IMR-90 (cell line): ENCODE data around the gene CDC42BPG. TPM values are rescaled to one million over a fixed set of nuclear protein-coding genes. Genes with fewer than 3 reads are reported as not detected.
A peak's percentile ranks its signal among the peaks of the same experiment; 100 is the strongest.

Source experiments
- ATAC-seq: fragments of 200-7000 bp; cut with Tn5 transposase; 2 replicates; pipeline ENCODE4 v1.9.1; 2020; ENCODE audit warnings: low read depth, mild to moderate bottlenecking, moderate library complexity
- BruUV-seq: library from RNA; stranded (reverse); fragments of 400-500 nt; replicated peaks from 2 replicates; lab custom pipeline; 2021; lab: Mats Ljungman, UMichigan
- CTCF ChIA-PET: fragments of 300-600 bp; formaldehyde crosslinking; extraction: SDS; loops from one replicate; lab custom pipeline; 2021; ENCODE audit warnings: antibody characterized with exemption; lab: Yijun Ruan, JAX
- POLR2A ChIA-PET: fragments of 300-600 bp; sonication (Branson Sonifier 250); formaldehyde crosslinking; loops from one replicate; lab custom pipeline; 2022; ENCODE audit warnings: antibody characterized with exemption; ENCODE audit not compliant: unreplicated experiment; lab: Charles Lee
- DNase-seq: peaks from one replicate; pipeline ENCODE4 v3.0.0; 2013
- H2AFZ ChIP-seq: replicated peaks from 2 replicates; pipeline ENCODE3; 2013; ENCODE audit warnings: low read length, mild to moderate bottlenecking; ENCODE audit not compliant: poor library complexity
- H2AK5ac ChIP-seq: 2 replicates; pipeline ENCODE4 v1.6.1; 2013; ENCODE audit warnings: low read depth, low read length, inconsistent platforms
- H2AK9ac ChIP-seq: replicated peaks from 2 replicates; pipeline ENCODE3; 2013; ENCODE audit warnings: mild to moderate bottlenecking, low read depth, low read length, moderate library complexity; ENCODE audit not compliant: poor library complexity
- H2BK120ac ChIP-seq: 2 replicates; pipeline ENCODE4 v1.6.1; 2013; ENCODE audit warnings: low read depth, low read length, inconsistent platforms
- H2BK15ac ChIP-seq: 3 replicates; pipeline ENCODE4 v1.6.1; 2013; ENCODE audit warnings: low read depth, low read length, inconsistent platforms
- H2BK20ac ChIP-seq: 2 replicates; pipeline ENCODE4 v1.6.1; 2013; ENCODE audit warnings: low read depth, mild to moderate bottlenecking, inconsistent platforms, low read length, moderate library complexity
- H2BK5ac ChIP-seq: 2 replicates; pipeline ENCODE4 v1.6.1; 2013; ENCODE audit warnings: mild to moderate bottlenecking, low read depth, low read length, inconsistent platforms; ENCODE audit not compliant: poor library complexity, severe bottlenecking
- H3K14ac ChIP-seq: replicated peaks from 2 replicates; pipeline ENCODE4 v1.6.1; 2013; ENCODE audit warnings: low read depth, low read length, inconsistent platforms
- H3K18ac ChIP-seq: 2 replicates; pipeline ENCODE4 v1.6.1; 2013; ENCODE audit warnings: low read depth, low read length, control low read depth
- H3K23ac ChIP-seq: 2 replicates; pipeline ENCODE4 v1.6.1; 2013; ENCODE audit warnings: low read depth, low read length, inconsistent platforms
- H3K27ac ChIP-seq: 2 replicates; pipeline ENCODE4 v1.5.1; 2013; ENCODE audit warnings: mild to moderate bottlenecking, control low read depth, low read length; ENCODE audit not compliant: insufficient read depth
- H3K27me3 ChIP-seq: 2 replicates; pipeline ENCODE4 v1.6.1; 2013; ENCODE audit warnings: low read length; ENCODE audit not compliant: control insufficient read depth, insufficient read depth
- H3K36me3 ChIP-seq: 2 replicates; pipeline ENCODE4 v1.6.1; 2013; ENCODE audit warnings: low read length, mixed read lengths; ENCODE audit not compliant: control insufficient read depth, insufficient read depth
- H3K4ac ChIP-seq: 2 replicates; pipeline ENCODE4 v1.6.1; 2013; ENCODE audit warnings: low read depth, low read length, inconsistent platforms
- H3K4me1 ChIP-seq: 2 replicates; pipeline ENCODE4 v1.6.1; 2013; ENCODE audit warnings: low read length, mixed read lengths; ENCODE audit not compliant: control insufficient read depth, insufficient read depth
- H3K4me2 ChIP-seq: 2 replicates; pipeline ENCODE4 v1.6.1; 2013; ENCODE audit warnings: low read depth, mild to moderate bottlenecking, control low read depth, low read length, moderate library complexity
- H3K4me3 ChIP-seq: 2 replicates; pipeline ENCODE4 v1.5.1; 2013; ENCODE audit warnings: low read depth, mild to moderate bottlenecking, control low read depth, low read length, moderate library complexity; ENCODE audit not compliant: insufficient read depth
- H3K56ac ChIP-seq: 2 replicates; pipeline ENCODE4 v1.6.1; 2013; ENCODE audit warnings: low read length, inconsistent platforms; ENCODE audit not compliant: insufficient read depth; ENCODE audit errors: extremely low read depth
- H3K79me1 ChIP-seq, 2 experiments: 2 replicates each; pipeline ENCODE4 v1.6.1; 2013; ENCODE audit warnings: low read length in 2 of 2, inconsistent platforms in 1 of 2, low read depth in 1 of 2
- H3K9ac ChIP-seq: 2 replicates; pipeline ENCODE4 v1.6.1; 2013; ENCODE audit warnings: low read depth, low read length, control low read depth
- H3K9me1 ChIP-seq: 2 replicates; pipeline ENCODE4 v1.6.1; 2013; ENCODE audit warnings: low read length, inconsistent platforms; ENCODE audit not compliant: insufficient read depth
- H3K9me3 ChIP-seq: 2 replicates; pipeline ENCODE4 v1.6.1; 2013; ENCODE audit warnings: low read length; ENCODE audit not compliant: control insufficient read depth, insufficient read depth
- H4K20me1 ChIP-seq: 2 replicates; pipeline ENCODE4 v1.6.1; 2013; ENCODE audit warnings: low read length, inconsistent platforms; ENCODE audit not compliant: insufficient read depth
- H4K5ac ChIP-seq: 2 replicates; pipeline ENCODE4 v1.6.1; 2013; ENCODE audit warnings: mild to moderate bottlenecking, low read depth, low read length, control low read depth
- H4K8ac ChIP-seq, 2 experiments: 2 replicates each; pipeline ENCODE4 v1.6.1; 2013; ENCODE audit warnings: low read depth in 2 of 2, low read length in 2 of 2, control low read depth in 1 of 2, inconsistent platforms in 1 of 2
- H4K91ac ChIP-seq: 2 replicates; pipeline ENCODE4 v1.6.1; 2013; ENCODE audit warnings: low read depth, low read length, inconsistent platforms; ENCODE audit not compliant: insufficient read depth
- BHLHE40 ChIP-seq: fragments of 150-350 bp; IDR thresholded peaks from 2 replicates; pipeline ENCODE4 v1.6.1; 2016; ENCODE audit warnings: mild to moderate bottlenecking, low read depth, low read length
- CEBPB ChIP-seq: IDR thresholded peaks from 2 replicates; pipeline ENCODE4 v1.6.1; 2012; ENCODE audit warnings: low read depth, low read length, improper control_type of control experiment
- CHD1 ChIP-seq: IDR thresholded peaks from 2 replicates; pipeline ENCODE4 v1.6.1; 2012; ENCODE audit warnings: low read depth, low read length, improper control_type of control experiment
- ELK1 ChIP-seq: fragments of 150-350 bp; IDR thresholded peaks from 2 replicates; pipeline ENCODE4 v1.6.1; 2016; ENCODE audit warnings: low read depth, mild to moderate bottlenecking, low read length, moderate library complexity, borderline replicate concordance
- FOS ChIP-seq: fragments of 150-350 bp; IDR thresholded peaks from 2 replicates; pipeline ENCODE4 v1.6.1; 2016; ENCODE audit warnings: low read depth, low read length
- MAFK ChIP-seq: IDR thresholded peaks from 2 replicates; pipeline ENCODE4 v1.6.1; 2012; ENCODE audit warnings: low read depth, low read length, improper control_type of control experiment
- MXI1 ChIP-seq: IDR thresholded peaks from 2 replicates; pipeline ENCODE4 v1.6.1; 2012; ENCODE audit warnings: low read depth, mild to moderate bottlenecking, low read length, moderate library complexity, borderline replicate concordance
- POLR2A ChIP-seq: IDR thresholded peaks from 2 replicates; pipeline ENCODE4 v1.6.1; 2012; ENCODE audit warnings: mild to moderate bottlenecking, low read depth, low read length
- RCOR1 ChIP-seq: IDR thresholded peaks from 2 replicates; pipeline ENCODE4 v1.6.1; 2012; ENCODE audit warnings: mild to moderate bottlenecking, low read length, improper control_type of control experiment; ENCODE audit not compliant: insufficient replicate concordance
- RFX5 ChIP-seq: IDR thresholded peaks from 2 replicates; pipeline ENCODE4 v1.8.0; 2012; ENCODE audit warnings: low read depth, mild to moderate bottlenecking, low read length, moderate library complexity
- SMC3 ChIP-seq: fragments of 150-350 bp; IDR thresholded peaks from 2 replicates; pipeline ENCODE4 v1.6.1; 2016; ENCODE audit warnings: low read depth, mild to moderate bottlenecking, antibody characterized with exemption, low read length, moderate library complexity
- USF2 ChIP-seq: fragments of 150-350 bp; IDR thresholded peaks from 2 replicates; pipeline ENCODE4 v1.6.1; 2017; ENCODE audit warnings: mild to moderate bottlenecking, antibody characterized with exemption, low read length, low read depth
- WGBS, 2 experiments: methylation state at CpG; one replicate each; pipeline versions ENCODE4 v1.1.5 to v1.1.7; 2013; ENCODE audit warnings: missing lambda C conversion rate in 2 of 2; ENCODE audit not compliant: insufficient read length in 1 of 2; ENCODE audit errors: extremely low coverage in 2 of 2; 5-methylcytosine and 5-hydroxymethylcytosine counted together
- dilution Hi-C: fragments of 300-500 bp; cut with HindIII; formaldehyde crosslinking; loops from one replicate; pipeline ENCODE4 v1.14.3; 2018; ENCODE audit warnings: low sequenced_read_pairs; ENCODE audit not compliant: unreplicated experiment
- in situ Hi-C: fragments of 300-500 bp; cut with MboI; formaldehyde crosslinking; loops from 3 replicates; pipeline ENCODE4 v1.14.3; 2019; ENCODE audit warnings: low sequenced_read_pairs, inconsistent platforms, mixed read lengths
- intact Hi-C: fragments of 100-400 bp; cut with micrococcal nuclease; formaldehyde crosslinking; loops from 2 replicates; pipeline ENCODE4 v1.10.0; 2022
- polyA plus RNA-seq, 3 experiments: library from polyadenylated mRNA; depleted of rRNA; stranded (reverse); fragments of >200 nt; gene quantifications; 2 replicates each; pipeline ENCODE4 v1.2.3, GENCODE V29; 2012; ENCODE audit warnings: low replicate concordance in 1 of 3
- total RNA-seq: library from RNA; depleted of rRNA; stranded (reverse); fragments of >200 nt; gene quantifications from 2 replicates; pipeline ENCODE4 v1.2.3, GENCODE V29; 2012

CDC42BPG gene
- total and polyA plus RNA-seq, 2 of the 4 experiments (the other 2 are of a cell fraction): under 0.01 to 0.12 TPM

- TF ChIP-seq CEBPB (no peak), MXI1 (no peak)
Observed at GRCh38 chr11:64848826-64849597, 4.6 kb upstream of the CDC42BPG start (continued).

GRCh38 chr11:64848214-64848825 is 3.9 kb upstream of the CDC42BPG start:
- H2BK20ac ChIP-seq: no peak overlapping the region
- no peaks in the 10 kb centered on the region for H4K20me1 ChIP-seq
- POLR2A ChIA-PET: interaction anchor here (1.6 kb wide), 1 partner anchor 29 kb away, joined by 6 read pairs; no protein-coding TSS in a partner anchor
- peaks cover 3% of the 10 kb centered on the region; the same call in 1 of the 2 replicates for H3K36me3 ChIP-seq
- peaks cover 14% of the 10 kb centered on the region for H3K4me1 ChIP-seq
- H4K5ac ChIP-seq: no peak overlapping the region
- peaks cover under 1 to 38% of the 10 kb centered on the region in 2 experiments; a peak in 3 of 4 replicates for H3K79me1 ChIP-seq
- intact Hi-C loops: loop anchor here (1.0 to 5.0 kb wide), 2 partner anchors 149 to 166 kb away; partner anchors contain the start of genes ARL2 and BATF2
- peak overlapping the region; percentile 27; the same call in 1 of the 3 replicates for H2BK15ac ChIP-seq
- no peak overlapping the region for H2AFZ ChIP-seq
- H3K9me3 ChIP-seq: no peaks in the 10 kb centered on the region
- dilution Hi-C loops: no loop called here
- H3K9ac ChIP-seq: no peak overlapping the region
- H3K9me1 ChIP-seq: no peaks in the 10 kb centered on the region
- H3K4me3 ChIP-seq: no peak overlapping the region
- H2AK9ac ChIP-seq: no peak overlapping the region
- no TSS peak for BruUV-seq
- H3K27me3 ChIP-seq: no peaks in the 10 kb centered on the region
- DNase-seq (no peak), ATAC-seq (no peak)
- no peak overlapping the region for H4K8ac ChIP-seq
- H2BK5ac ChIP-seq: no peak overlapping the region
- no peak overlapping the region for H3K14ac ChIP-seq
- no peak overlapping the region for H3K4me2 ChIP-seq
- H2AK5ac ChIP-seq: peak overlapping the region; percentile 46
- H3K23ac ChIP-seq: no peak overlapping the region
- CTCF ChIA-PET: interaction anchor here (0.6 to 3.3 kb wide), 8 partner anchors 24 to 148 kb away, joined by 3 to 15 read pairs (median 4); partner anchors contain the start of genes BATF2 and EHD1
- peak overlapping the region; percentile 7; the same call in 1 of the 2 replicates for H3K4ac ChIP-seq
- no peak overlapping the region for H3K18ac ChIP-seq
- H3K27ac ChIP-seq: no peak overlapping the region
- no peak overlapping the region for H2BK120ac ChIP-seq
- no peak overlapping the region; the same call in 1 of the 2 replicates for H4K91ac ChIP-seq
- no peak overlapping the region for H3K56ac ChIP-seq
- in situ Hi-C loops: loop anchor here (5.0 to 10.0 kb wide), 2 partner anchors 44 to 156 kb away; no protein-coding TSS in a partner anchor
- no peak for TF ChIP-seq ELK1
- TF ChIP-seq MXI1: no peak
- no peak for TF ChIP-seq RCOR1
- no peak for TF ChIP-seq RFX5
- no peak for TF ChIP-seq CEBPB
- no peak for TF ChIP-seq BHLHE40
- TF ChIP-seq POLR2A: no peak
- TF ChIP-seq SMC3: no peak
- no peak for TF ChIP-seq MAFK
- TF ChIP-seq FOS: no peak
- TF ChIP-seq CHD1: no peak
- no peak for TF ChIP-seq USF2
- WGBS, 2 experiments: 81% methylated on average over 2 of the region's 6 CpGs; no CpG with 5 or more reads in 1 of the 2 experiments
